ENCODE measurements around the gene NCBP2. TPM values are rescaled to one million over a fixed set of nuclear protein-coding genes. Genes with fewer than 3 reads are reported as not detected.
"Not testable (repeated sequence)": the region's sequence is repeated elsewhere in the genome, so short reads cannot be mapped to it uniquely, and the experiment has no call there.

Gene NCBP2
- total RNA-seq, 1 donor from 2014 or later, result 65.0 TPM

DNA sequence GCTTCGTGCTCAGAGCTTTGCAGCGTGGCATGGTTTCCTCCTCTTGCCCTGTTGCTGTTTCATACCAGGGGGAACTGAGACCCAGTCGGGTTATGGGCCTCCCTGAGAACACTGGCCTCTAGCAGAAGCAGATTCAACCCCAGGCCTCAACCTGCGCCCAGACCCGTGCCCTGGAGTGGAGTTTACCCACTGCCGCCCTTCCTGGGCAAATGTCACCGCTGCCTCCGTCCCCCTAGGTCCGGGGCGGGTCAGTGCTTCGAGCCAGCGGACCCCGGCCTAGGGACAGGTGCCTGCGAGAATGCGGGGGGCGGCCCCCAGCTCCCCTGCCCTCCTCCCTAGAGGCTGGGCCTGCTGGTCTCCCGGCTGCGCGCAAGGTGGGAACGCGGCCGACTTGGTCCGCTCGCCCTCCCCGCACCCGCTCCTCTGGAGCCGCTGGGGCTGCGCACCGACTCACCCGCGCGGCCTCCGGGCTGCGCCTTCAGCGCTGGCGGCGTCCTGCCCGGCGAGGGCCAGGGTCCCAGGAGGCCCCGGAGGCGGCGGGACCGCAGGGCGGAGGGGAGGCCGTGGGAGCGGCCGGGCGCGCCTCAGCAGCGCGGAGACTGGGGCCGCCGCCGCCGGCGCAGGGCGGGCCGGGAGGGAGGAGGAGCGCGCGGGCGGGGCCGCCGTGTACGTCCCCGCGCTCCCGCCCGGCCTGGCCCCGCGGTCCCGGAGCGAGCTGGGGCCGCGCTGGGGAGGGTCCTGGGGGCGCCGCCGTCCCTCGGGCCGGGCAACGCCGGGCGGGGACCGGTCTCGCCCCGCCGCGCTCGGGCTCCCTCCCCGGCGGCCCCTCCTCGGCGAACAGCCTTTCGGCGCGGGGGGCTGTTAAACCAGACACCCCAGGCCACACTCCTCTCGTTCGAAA is 26.2 kb upstream of the NCBP2 start, which contains the start of gene PIGZ:
Gene PIGZ, minus strand, starts transcription at position 601 of the 901 bp plus-strand sequence. CDS start 16,802 bp downstream, outside the sequence.
- intact Hi-C loops (cut with micrococcal nuclease), result loop anchor here (1.0 to 10.0 kb wide), 6 partner anchors 26 to 536 kb away; partner anchors contain the start of genes MELTF, NCBP2 and UBXN7

DNA sequence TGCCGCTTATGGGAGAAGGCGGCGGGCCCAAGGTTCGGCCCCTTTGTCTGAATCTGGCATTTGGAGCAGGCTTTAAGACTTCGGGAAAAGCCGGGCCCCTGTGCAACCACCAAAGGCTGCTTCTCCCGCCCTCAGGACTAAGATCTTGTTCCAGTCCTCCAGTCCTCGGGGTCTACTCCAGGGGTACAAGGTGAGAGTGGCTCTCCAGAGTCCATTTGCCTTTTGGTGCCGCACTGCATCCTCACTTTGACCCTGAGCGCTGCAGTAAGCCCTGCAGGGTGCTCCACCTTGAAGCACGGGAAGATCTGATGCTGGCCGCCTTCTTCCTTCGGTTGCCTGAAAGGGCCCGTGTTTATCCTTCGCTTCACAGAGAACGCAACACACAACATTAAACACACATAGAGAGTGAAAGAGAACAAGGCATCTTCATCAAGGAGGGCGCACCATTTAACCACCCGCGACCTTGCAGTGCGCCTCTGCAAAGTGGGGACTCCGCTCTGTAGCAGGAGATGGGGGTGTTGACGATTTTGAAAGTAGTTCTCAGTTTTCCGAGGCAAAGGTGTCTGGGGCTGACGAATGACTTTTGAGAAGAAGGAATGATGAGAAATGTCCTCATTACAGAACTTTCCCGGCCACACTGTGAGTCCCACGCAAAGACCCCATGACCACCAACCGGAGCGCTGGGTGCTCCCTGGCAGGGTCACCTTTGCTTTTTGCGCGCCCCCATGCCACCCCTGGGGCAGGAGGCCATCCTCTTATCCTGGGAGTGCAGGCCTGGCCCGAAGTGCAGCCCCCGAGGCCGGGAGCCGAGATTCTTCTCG is 25.3 kb upstream of the NCBP2 start:
- intact Hi-C loops (cut with micrococcal nuclease), result loop anchor here (1.0 to 10.0 kb wide), 4 partner anchors 25 to 433 kb away; partner anchors contain the start of genes MELTF and NCBP2

DNA sequence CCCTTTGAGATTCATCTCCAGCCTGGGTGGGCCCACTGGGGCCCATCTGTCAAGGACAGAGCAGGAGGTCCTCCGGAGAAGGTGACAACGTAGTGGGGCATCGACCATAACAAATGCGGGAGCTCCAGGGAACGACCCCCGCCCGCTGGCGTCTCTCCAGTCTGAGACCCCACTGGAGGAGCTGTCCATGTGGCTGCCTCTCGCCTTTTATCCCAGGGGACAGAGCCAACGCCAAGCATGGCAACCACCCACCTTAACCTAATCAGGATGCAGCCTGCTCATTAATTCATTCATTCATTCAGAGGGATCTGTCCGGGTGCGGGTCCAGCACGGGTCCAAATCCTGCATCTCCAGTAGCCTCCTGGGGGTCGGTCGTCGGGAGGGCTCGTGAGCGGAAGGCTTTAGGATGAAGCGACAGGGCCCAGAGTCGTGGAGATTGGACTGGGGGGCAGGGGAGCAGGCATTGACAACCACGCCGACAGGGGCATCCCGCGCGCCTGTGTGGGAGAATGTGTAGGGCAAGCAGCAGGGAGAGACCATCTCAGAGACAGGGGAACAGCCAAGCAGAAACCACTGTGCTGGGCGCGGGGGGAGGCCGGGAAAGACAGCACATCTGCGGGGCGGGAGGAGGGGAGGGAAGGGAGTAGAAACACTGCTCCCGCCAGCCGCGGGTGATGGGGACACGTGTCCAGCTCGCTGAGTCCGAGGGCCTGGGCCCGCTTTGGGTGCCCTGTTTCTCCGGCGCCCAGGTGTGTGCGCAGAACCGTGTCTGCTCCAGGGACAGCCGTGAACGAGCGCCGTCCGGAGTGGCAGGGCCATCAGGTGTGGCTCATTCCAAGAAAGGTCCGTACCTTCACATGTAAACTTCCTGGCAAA is 24.4 kb upstream of the NCBP2 start:
- intact Hi-C loops (cut with micrococcal nuclease), result loop anchor here (10.0 kb wide), 1 partner anchor 432 kb away; no protein-coding TSS in a partner anchor

DNA sequence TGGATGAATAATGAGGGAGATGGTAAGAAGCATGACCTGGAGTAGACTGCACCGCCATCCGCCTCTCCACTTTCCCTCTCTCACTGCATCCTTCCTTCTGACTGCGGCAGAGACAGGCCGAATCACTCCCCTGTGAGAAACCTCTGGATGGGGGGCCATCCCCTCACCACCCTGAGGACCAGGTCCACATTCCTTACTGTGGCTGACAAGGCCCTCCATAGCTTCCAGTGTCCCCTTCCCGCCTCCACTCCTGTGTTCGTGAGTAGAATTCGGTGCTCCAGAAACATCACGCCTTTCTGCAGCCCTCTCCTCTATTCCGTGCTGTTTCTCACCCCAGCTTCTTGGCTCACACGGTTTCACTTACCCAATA is 23.5 kb upstream of the NCBP2 start:
- intact Hi-C loops (cut with micrococcal nuclease), result loop anchor here (10.0 kb wide), 1 partner anchor 431 kb away; no protein-coding TSS in a partner anchor

DNA sequence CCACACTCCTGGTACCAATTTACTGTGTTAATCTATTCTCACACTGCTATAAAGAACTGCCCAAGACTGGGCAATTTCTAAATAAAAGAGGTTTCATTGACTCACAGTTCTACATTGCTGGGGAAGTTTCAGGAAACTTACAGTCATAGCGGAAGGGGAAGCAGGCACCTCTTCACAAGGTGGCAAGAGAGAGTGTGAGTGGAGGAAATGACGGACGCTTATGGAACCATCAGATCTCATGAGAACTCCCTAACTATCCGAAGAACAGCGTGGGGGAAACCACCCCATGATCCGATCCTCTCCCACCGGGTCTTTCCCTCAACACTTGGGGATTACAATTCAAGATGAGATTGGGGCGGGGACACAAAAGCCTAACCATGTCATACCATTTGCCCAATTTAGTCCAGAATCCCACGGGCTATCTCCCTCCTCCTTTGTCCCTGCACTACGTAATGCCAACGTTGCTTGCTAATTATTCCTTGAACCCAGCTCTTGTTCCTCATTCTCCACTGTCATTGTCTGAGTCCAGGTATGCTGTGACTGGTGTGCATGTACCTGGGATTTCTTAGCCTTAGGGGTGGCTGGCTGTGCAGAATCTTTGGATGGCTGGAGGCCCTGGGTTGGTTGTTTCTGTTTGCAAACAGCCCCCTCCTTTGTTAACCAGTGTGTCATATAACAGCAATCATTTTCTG is 22.9 kb upstream of the NCBP2 start:
- intact Hi-C loops (cut with micrococcal nuclease), result loop anchor here (10.0 kb wide), 1 partner anchor 430 kb away; no protein-coding TSS in a partner anchor

DNA sequence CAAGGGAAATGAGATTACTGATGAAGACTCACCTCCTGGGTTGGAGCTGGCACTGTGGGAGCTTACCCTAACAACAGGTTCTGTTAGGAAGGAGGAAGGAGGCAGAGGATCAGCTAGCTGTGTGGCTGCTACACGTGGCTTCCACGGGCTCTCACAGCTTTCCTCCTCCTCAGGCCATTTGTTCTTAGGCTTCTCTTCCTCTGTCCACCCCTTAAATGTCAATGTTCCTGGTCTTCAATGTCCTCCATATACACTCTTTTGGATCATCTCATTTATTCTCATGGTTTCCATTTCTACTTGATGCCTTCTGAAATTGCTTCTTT is 21.3 kb upstream of the NCBP2 start:
- intact Hi-C loops (cut with micrococcal nuclease), result loop anchor here (10.0 kb wide), 1 partner anchor 429 kb away; no protein-coding TSS in a partner anchor

DNA sequence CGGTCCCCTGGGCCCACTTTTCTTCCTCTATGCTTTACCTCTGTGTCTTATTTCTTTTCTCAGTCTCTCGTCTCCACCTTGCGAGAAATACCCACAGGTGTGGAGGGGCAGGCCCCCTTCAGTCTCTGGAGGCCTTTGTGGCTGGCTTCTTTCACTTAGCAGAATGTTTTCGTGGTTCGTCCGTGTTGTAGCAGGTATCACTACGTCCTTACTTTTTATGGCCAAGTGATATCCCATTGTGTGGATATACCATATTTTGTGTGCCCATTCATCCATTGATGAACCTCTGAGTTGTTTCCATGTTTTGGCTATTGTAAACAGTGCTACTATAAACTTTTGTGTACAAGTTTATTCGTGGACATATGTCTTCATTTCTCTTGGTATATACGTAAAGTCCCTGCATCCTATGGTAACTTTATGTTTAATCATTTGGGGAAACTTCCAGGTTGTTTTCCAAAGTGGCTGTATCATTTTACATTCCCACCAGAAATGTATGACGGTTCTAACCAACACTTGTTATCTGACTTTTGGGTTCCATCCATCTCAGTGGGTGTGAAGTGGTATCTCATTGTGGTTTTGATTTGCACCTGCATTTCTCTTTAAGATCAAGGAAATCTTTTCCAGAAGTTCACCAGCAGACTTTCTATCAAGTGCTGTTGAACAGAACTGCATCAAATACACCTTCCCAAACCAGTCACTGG is 20.8 kb upstream of the NCBP2 start:
- intact Hi-C loops (cut with micrococcal nuclease), result loop anchor here (10.0 kb wide), 1 partner anchor 428 kb away; no protein-coding TSS in a partner anchor

DNA sequence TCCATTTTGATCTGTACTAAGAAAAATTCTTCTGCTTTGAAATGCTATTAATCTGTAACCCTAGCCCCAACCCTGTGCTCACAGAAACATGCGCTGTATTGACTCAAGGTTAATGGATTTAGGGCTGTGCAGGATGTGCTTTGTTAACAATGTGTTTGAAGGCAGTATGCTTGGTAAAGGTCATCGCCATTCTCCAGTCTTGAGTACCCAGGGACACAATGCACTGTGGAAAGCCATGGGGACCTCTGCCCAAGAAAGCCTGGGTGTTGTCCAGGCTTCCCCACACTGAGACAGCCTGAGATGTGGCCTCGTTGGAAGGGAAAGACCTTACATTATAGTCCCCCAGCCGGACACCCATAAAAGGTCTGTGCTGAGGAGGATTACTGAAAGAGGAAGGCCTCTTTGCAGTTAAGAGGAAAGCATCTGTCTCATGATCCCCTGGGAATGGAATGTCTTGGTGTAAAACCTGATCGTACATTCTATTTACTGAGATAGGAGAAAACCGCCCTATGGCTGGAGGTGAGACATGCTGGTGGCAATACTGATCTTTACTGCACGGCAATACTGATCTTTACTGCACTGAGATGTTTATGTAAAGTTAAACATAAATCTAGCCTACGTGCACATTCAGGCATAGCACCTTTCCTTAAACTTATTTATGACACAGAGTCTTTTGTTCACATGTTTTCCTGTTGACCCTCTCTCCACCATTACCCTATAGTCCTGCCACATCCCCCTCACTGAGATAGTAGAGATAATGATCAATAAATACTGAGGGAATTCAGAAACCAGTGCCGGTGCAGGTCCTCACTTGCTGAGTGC is 20.0 kb upstream of the NCBP2 start:
- intact Hi-C loops (cut with micrococcal nuclease), result loop anchor here (10.0 kb wide), 1 partner anchor 428 kb away; no protein-coding TSS in a partner anchor

DNA sequence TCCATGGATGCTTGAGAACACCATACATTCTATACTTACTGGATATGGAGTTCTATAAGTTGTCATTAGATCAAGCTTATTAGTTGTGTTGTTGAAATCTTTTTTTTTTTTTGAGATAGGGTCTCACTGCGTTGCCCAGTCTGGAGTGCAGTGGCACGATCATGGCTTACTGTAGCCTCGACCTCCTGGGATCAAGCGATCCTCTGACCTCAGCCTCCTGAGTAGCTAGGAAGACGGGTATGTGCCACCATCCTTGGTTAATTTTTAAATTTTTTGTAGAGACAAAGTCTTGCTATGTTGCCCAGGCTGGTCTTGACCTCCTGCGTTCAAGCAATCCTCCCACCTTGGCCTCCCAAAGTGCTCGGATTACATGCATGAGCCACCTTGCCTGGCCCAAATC is 12.5 kb upstream of the NCBP2 start:
- intact Hi-C loops (cut with micrococcal nuclease), result no loop called here

DNA sequence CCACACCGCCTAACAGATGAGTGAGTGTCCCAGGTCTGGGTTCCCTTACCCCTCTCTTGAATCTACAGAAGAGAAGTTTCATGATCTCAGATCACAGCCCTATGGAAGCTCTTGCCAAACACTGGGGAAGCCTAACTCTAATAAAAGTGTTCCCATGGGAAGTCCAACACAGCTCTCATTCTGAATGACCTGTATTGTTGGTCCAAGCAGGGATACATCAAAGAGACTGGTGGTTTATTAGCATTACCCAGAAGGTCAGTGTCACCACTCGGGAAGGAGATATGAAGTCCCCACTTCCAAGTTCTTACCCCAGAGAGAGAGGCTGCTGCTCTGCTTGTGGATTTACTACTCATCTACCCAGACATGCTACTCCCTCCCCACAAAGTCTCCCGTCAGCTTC is 9.0 kb upstream of the NCBP2 start:
- intact Hi-C loops (cut with micrococcal nuclease), result no loop called here

DNA sequence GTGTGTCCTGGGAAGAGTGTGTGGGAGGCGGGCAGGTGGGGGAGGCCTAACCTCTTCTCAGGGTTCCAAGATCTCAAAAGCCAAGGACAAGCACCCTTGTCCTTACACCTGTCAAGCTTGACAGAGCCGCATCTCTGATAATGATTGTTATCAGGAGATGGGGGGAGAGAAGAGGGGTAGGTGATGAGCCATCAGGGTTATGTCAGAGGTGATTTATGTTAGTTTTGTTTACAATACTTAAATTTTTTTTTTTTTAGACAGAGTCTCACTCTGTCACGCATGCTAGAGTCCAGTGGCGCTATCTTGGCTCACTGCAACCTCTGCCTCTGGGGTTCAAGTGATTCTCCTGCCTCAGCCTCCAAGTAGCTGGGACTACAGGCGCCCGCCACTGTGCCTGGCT is 7.4 kb upstream of the NCBP2 start:
- intact Hi-C loops (cut with micrococcal nuclease), result no loop called here

DNA sequence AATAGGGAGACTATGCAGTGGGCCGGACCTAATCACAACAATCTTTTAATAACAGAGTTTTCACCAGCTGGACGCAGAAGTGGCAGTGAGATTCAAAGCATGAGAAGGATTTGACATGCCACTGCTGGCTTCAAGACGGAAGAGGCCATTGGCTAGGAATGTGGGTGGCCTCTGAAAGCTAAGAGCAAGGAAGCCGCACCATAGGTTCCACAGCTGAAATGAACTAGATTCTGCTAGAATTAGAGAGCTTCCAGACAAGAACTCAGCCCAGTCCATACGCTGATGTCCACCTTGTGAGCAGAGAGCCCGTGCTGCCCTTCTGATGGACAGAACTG is 6.9 kb upstream of the NCBP2 start:
- intact Hi-C loops (cut with micrococcal nuclease), result no loop called here

DNA sequence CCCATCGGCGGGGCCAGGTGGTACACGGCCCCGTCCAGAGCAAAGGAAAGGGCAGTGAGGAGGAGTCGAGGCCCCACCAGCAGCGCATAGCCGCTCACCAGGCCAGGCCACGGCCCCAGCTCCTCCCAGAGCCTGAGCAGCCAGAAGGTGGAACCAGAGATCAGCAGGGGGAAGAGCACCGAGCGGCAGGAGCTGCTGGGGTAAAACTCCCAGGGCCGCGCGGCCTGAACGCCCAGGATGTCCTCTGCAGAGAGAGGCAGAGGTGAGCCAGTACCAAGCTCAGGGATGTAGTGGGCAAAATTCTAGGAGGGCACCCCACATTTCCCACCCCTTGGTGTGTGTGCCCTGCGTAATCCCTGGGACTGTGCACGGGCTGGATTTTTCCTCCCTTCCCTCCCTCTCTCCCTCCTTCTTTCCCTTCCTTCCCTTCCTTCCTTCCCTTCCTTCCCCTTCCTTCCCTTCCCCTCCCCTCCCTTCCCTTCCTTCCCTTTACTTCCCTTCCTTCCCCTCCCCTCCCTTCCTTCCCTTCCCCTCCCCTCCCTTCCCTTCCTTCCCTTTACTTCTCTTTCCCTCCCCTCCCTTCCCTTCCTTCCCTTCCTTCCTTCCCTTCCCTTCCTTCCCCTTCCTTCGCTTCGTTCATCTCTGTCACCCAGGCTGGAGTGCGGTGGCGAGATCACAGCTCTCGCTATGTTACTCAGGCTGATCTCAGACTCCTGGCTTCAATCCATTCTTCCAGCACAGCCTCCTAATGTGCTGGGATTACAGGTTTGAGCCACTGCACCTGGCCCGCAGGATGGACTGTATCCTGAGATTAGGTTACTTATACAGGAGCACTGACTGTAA is 6.3 kb upstream of the NCBP2 start:
- intact Hi-C loops (cut with micrococcal nuclease), result no loop called here

DNA sequence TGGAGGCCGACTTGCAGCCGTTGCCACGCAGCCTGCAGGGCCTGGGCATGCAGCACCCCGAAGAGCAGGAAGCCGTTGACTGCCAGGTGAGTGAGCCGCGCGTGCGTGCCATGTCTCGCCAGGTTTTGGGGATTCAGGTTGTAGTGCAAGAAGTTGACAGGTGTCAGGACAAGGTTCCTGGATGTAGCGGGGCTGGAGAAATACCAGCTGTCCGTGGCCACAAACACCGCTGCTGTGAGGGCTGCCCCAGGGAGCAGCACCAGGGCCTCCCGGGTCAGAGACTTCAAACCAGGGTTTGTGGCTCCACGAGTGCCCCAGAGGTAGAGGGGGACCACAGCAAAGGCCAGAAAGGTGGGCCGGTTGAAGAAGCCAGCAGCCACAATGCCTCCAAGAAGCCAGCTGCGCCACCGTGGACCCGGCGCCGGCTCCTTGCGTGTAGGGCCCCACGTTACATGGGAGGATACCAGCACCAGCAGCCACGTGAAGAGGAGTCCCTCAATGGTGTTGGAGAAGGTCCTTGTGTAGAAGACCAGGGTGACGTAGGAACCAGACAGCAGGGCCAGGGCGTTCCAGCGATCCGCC is 5.6 kb upstream of the NCBP2 start:
- intact Hi-C loops (cut with micrococcal nuclease), result no loop called here

DNA sequence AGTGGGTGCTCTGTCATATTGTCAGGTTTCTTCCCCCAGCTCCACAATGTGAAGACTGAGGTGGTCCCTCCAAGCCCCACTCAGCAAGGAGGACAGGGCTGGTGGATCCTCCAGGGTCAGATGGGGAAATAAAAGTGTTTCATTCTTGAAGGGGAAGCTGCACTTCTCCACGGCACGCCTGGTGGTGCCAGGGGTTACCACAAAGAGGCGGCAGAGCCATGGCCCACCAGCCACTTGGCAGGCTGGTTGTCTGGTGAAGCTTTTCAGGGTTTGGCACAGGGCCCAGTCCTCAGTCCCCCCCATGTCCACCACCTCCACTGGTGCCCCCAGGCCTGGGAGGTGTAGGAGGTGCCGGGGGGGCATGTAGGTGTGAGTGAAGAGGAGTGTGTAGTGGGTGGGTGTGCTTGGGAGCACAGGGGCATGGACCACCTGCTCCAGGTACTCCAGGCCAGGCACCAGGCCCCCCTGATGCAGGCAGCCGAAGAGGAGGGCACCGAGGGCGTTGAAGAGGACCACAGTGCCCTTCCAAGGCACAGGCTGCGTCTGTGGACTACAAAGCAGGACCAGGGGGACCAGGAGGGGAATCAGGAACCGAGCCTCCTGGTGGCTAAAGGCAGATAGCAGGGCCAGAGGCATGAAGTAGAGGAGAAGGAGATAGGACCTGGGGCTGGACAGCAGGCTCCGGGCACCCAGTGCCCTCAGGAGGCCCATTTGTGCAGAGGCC is 5.0 kb upstream of the NCBP2 start:
- intact Hi-C loops (cut with micrococcal nuclease), result no loop called here

DNA sequence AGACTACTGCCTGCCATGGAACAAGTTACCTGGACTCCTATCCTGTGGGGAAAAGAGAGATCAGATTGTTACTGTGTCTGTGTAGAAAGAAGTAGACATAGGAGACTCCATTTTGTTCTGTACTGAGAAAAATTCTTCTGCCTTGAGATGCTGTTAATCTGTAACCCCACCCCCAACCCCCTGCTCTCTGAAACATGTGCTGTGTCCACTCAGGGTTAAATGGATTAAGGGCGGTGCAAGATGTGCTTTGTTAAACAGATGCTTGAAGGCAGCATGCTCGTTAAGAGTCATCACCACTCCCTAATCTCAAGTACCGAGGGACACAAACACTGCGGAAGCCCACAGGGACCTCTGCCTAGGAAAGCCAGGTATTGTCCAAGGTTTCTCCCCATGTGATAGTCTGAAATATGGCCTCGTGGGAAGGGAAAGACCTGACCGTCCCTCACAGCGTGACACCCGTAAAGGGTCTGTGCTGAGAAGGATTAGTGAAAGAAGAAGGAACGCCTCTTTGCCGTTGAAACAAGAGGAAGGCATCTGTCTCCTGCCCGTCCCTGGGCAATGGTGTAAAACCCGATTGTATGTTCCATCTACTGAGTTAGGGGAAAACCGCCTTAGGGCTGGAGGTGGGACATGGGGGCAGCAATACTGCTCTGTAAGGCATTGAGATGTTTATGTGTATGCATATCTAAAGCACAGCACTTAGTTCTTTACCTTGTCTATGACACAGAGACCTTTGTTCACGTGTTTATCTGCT is 1.9 kb upstream of the NCBP2 start:
- intact Hi-C loops (cut with micrococcal nuclease), result not testable (repeated sequence)
